Measurements from ENCODE around the gene PRODH2.

Gene PRODH2

GRCh38 chr19:35852029-35852780, 39.6 kb upstream of the PRODH2 start, which contains the start of gene NPHS1:
TSS of gene NPHS1 (minus strand) at chr19:35852504. CDS start at chr19:35851837, 667 bp downstream.
- Histone ChIP-seq H3K9me3 (ENCODE audit: control insufficient read depth, low read length) (no peaks in the 10 kb centered on the region), H3K4me1 (ENCODE audit: control insufficient read depth, insufficient read depth, low read length, poor library complexity, severe bottlenecking) (peaks cover 10% of the 10 kb centered on the region), H3K36me3 (ENCODE audit: control insufficient read depth, insufficient read depth, low read length) (no peaks in the 10 kb centered on the region), H3K4me3 (ENCODE audit: insufficient read depth, low read depth, low read length, poor library complexity, severe bottlenecking) (no peak within 1 kb of the TSS), H3K27ac (ENCODE audit: insufficient read depth, low read length, poor library complexity, severe bottlenecking) (no peak within 1 kb of the TSS), H3K27me3 (replicated peaks; ENCODE audit: control insufficient read depth, insufficient read depth, low read length, poor library complexity, severe bottlenecking) (peaks cover 36% of the 10 kb centered on the region)
- DNase-seq: no peak

- Histone ChIP-seq H3K9me3 (ENCODE audit: control insufficient read depth, low read length) (no peaks in the 10 kb centered on the region), H3K4me1 (ENCODE audit: control insufficient read depth, insufficient read depth, low read length, poor library complexity, severe bottlenecking) (peaks cover 6% of the 10 kb centered on the region), H3K27me3 (replicated peaks; ENCODE audit: control insufficient read depth, insufficient read depth, low read length, poor library complexity, severe bottlenecking) (peaks cover 38% of the 10 kb centered on the region), H3K27ac (ENCODE audit: insufficient read depth, low read length, poor library complexity, severe bottlenecking) (no peak overlapping the region), H3K36me3 (ENCODE audit: control insufficient read depth, insufficient read depth, low read length) (no peaks in the 10 kb centered on the region), H3K4me3 (ENCODE audit: insufficient read depth, low read depth, low read length, poor library complexity, severe bottlenecking) (no peak overlapping the region)
- DNase-seq: no peak
These were observed 38.8 kb upstream of the PRODH2 start for GRCh38 chr19:35851213-35852028.

- DNase-seq: no peak
- Histone ChIP-seq H3K9me3 (ENCODE audit: control insufficient read depth, low read length) (no peaks in the 10 kb centered on the region), H3K27me3 (replicated peaks; ENCODE audit: control insufficient read depth, insufficient read depth, low read length, poor library complexity, severe bottlenecking) (peaks cover 44% of the 10 kb centered on the region)
These were observed 36.4 kb upstream of the PRODH2 start for GRCh38 chr19:35848919-35849505.

GRCh38 chr19:35848486-35848885, 35.8 kb upstream of the PRODH2 start:
- Histone ChIP-seq H3K27me3 (replicated peaks; ENCODE audit: control insufficient read depth, insufficient read depth, low read length, poor library complexity, severe bottlenecking) (peaks cover 47% of the 10 kb centered on the region), H3K27ac (ENCODE audit: insufficient read depth, low read length, poor library complexity, severe bottlenecking) (no peak overlapping the region), H3K9me3 (ENCODE audit: control insufficient read depth, low read length) (no peaks in the 10 kb centered on the region), H3K4me1 (ENCODE audit: control insufficient read depth, insufficient read depth, low read length, poor library complexity, severe bottlenecking) (peaks cover 10% of the 10 kb centered on the region), H3K4me3 (ENCODE audit: insufficient read depth, low read depth, low read length, poor library complexity, severe bottlenecking) (no peak overlapping the region), H3K36me3 (ENCODE audit: control insufficient read depth, insufficient read depth, low read length) (no peaks in the 10 kb centered on the region)
- DNase-seq: no peak

More at GRCh38 chr19:35848919-35849505, 36.4 kb upstream of the PRODH2 start:
- Histone ChIP-seq H3K36me3 (ENCODE audit: control insufficient read depth, insufficient read depth, low read length) (no peaks in the 10 kb centered on the region), H3K4me1 (ENCODE audit: control insufficient read depth, insufficient read depth, low read length, poor library complexity, severe bottlenecking) (peaks cover 10% of the 10 kb centered on the region), H3K27ac (ENCODE audit: insufficient read depth, low read length, poor library complexity, severe bottlenecking) (no peak overlapping the region), H3K4me3 (ENCODE audit: insufficient read depth, low read depth, low read length, poor library complexity, severe bottlenecking) (no peak overlapping the region)

GRCh38 chr19:35847911-35848310, 35.3 kb upstream of the PRODH2 start:
- Histone ChIP-seq H3K27ac (ENCODE audit: insufficient read depth, low read length, poor library complexity, severe bottlenecking) (no peak overlapping the region), H3K9me3 (ENCODE audit: control insufficient read depth, low read length) (no peaks in the 10 kb centered on the region), H3K4me3 (ENCODE audit: insufficient read depth, low read depth, low read length, poor library complexity, severe bottlenecking) (no peak overlapping the region), H3K4me1 (ENCODE audit: control insufficient read depth, insufficient read depth, low read length, poor library complexity, severe bottlenecking) (peaks cover 10% of the 10 kb centered on the region), H3K36me3 (ENCODE audit: control insufficient read depth, insufficient read depth, low read length) (no peaks in the 10 kb centered on the region), H3K27me3 (replicated peaks; ENCODE audit: control insufficient read depth, insufficient read depth, low read length, poor library complexity, severe bottlenecking) (peaks cover 44% of the 10 kb centered on the region)
- DNase-seq: no peak

- DNase-seq: no peak
- no peak overlapping the region for H3K4me3 ChIP-seq (ENCODE audit: insufficient read depth, low read depth, low read length, poor library complexity, severe bottlenecking)
- no peak overlapping the region for H3K27ac ChIP-seq (ENCODE audit: insufficient read depth, low read length, poor library complexity, severe bottlenecking)
- no peaks in the 10 kb centered on the region for H3K9me3 ChIP-seq (ENCODE audit: control insufficient read depth, low read length)
- H3K27me3 ChIP-seq (replicated peaks; ENCODE audit: control insufficient read depth, insufficient read depth, low read length, poor library complexity, severe bottlenecking): peaks cover 44% of the 10 kb centered on the region
- no peaks in the 10 kb centered on the region for H3K36me3 ChIP-seq (ENCODE audit: control insufficient read depth, insufficient read depth, low read length)
- H3K4me1 ChIP-seq (ENCODE audit: control insufficient read depth, insufficient read depth, low read length, poor library complexity, severe bottlenecking): peaks cover 10% of the 10 kb centered on the region
These were observed 33.5 kb upstream of the PRODH2 start for GRCh38 chr19:35846038-35846668.

- H3K36me3 ChIP-seq (ENCODE audit: control insufficient read depth, insufficient read depth, low read length): no peaks in the 10 kb centered on the region
- H3K9me3 ChIP-seq (ENCODE audit: control insufficient read depth, low read length): no peaks in the 10 kb centered on the region
- peak overlapping the region; percentile 17 for H3K4me3 ChIP-seq (ENCODE audit: insufficient read depth, low read depth, low read length, poor library complexity, severe bottlenecking)
- peaks cover 10% of the 10 kb centered on the region for H3K4me1 ChIP-seq (ENCODE audit: control insufficient read depth, insufficient read depth, low read length, poor library complexity, severe bottlenecking)
- no peak overlapping the region for H3K27ac ChIP-seq (ENCODE audit: insufficient read depth, low read length, poor library complexity, severe bottlenecking)
- peaks cover 40% of the 10 kb centered on the region for H3K27me3 ChIP-seq (replicated peaks; ENCODE audit: control insufficient read depth, insufficient read depth, low read length, poor library complexity, severe bottlenecking)
- no peak for DNase-seq
These were observed 32.8 kb upstream of the PRODH2 start for GRCh38 chr19:35845215-35846037.

- Histone ChIP-seq H3K4me1 (ENCODE audit: control insufficient read depth, insufficient read depth, low read length, poor library complexity, severe bottlenecking) (peaks cover 10% of the 10 kb centered on the region), H3K9me3 (ENCODE audit: control insufficient read depth, low read length) (no peaks in the 10 kb centered on the region), H3K4me3 (ENCODE audit: insufficient read depth, low read depth, low read length, poor library complexity, severe bottlenecking) (no peak overlapping the region), H3K27me3 (replicated peaks; ENCODE audit: control insufficient read depth, insufficient read depth, low read length, poor library complexity, severe bottlenecking) (peaks cover 40% of the 10 kb centered on the region), H3K27ac (ENCODE audit: insufficient read depth, low read length, poor library complexity, severe bottlenecking) (no peak overlapping the region), H3K36me3 (ENCODE audit: control insufficient read depth, insufficient read depth, low read length) (no peaks in the 10 kb centered on the region)
- no peak for DNase-seq
These were observed 32.0 kb upstream of the PRODH2 start for GRCh38 chr19:35844482-35845214.
